H1 (cell line): Measurements from ENCODE around the gene MIER3. TPM values are rescaled to one million over a fixed set of nuclear protein-coding genes. Genes with fewer than 3 reads are reported as not detected.

ENCODE experiments used
- CEBPB ChIP-seq: IDR thresholded peaks from 2 replicates; pipeline ENCODE4 v1.6.1; 2012; ENCODE audit warnings: low read depth, low read length
- SAP30 ChIP-seq: fragments of 300-600 bp; sonication (generic); IDR thresholded peaks from 2 replicates; pipeline ENCODE4 v1.7.1; 2012; ENCODE audit warnings: low read length, moderate library complexity, mild to moderate bottlenecking, inconsistent platforms; ENCODE audit not compliant: insufficient read depth, insufficient replicate concordance
- SUZ12 ChIP-seq: fragments of 200-600 bp; sonication (generic); IDR thresholded peaks from 2 replicates; pipeline ENCODE4 v1.6.1; 2012; ENCODE audit warnings: mild to moderate bottlenecking, inconsistent platforms, low read length, moderate library complexity, mixed read lengths
- polyA plus RNA-seq, 7 experiments: library from polyadenylated mRNA; depleted of rRNA in 3 of 7; stranded (reverse) in 5 of 7; unstranded in 2 of 7; fragments of >200 nt in 5 of 7; fragments of 200-250 nt in 2 of 7; gene quantifications; 1 replicate in 5 of 7; 2 replicates in 1 of 7; 4 replicates in 1 of 7; pipeline versions ENCODE4 v1.2.1 to v1.2.3, GENCODE V29; 2011 to 2013; ENCODE audit warnings: missing spikeins in 2 of 7, mixed read lengths in 2 of 7
- total RNA-seq: library from RNA; stranded (reverse); fragmentation: NEBNext Ultra II Directional; extraction: Animal tissue kit (Norgen Biotek cat#: 25700); gene quantifications from 2 replicates; pipeline ENCODE4 v1.2.1, GENCODE V29; 2021

Gene MIER3
- total and polyA plus RNA-seq, 2 of the 8 experiments (the other 6 are each of a cell fraction or from before 2014, with no cell fraction given) = 9.6 to 33.3 TPM

DNA sequence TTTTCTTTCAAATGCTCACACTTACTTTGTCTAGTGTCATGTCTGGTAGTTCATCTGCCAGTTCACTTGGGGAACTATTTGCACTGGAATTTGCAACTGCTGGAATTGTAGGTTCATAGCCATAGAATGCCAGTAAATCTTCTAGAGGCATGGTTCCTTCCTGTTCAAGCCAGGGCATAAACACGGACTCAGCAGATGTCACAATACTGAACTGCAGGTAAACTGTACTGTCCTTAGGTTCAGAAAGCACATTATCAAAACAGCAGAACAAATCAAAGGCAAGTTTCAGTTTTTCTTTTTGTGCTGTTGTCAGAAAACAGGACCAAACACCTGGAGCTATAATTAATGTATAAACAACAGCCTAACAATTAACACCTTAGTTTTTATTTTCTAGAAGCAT is 13.1 kb downstream of the MIER3 start (continued):
- no peak for TF ChIP-seq SAP30
- no peak for TF ChIP-seq SUZ12
- no peak for TF ChIP-seq CEBPB
